Gastrocnemius medialis (tissue), 4 donors: ENCODE data around the gene MED27.

Experiments used
- POLR2A ChIP-seq, 2 donors: fragments of 450-650 bp; IDR thresholded peaks; one replicate each; pipeline ENCODE4 v1.6.1; 2017; ENCODE audit warnings: antibody characterized with exemption in 2 of 2, mild to moderate bottlenecking in 2 of 2, moderate library complexity in 2 of 2
- TF ChIP-seq, protein P1 (sequence below), 5 experiments: fragments of 450-650 bp in 3 of 5; fragments of 200-600 bp in 2 of 5; sonication (generic) in 2 of 5; IDR thresholded peaks in 4 of 5; conservative IDR thresholded peaks in 1 of 5; 1 replicate in 4 of 5; 2 replicates in 1 of 5; pipeline ENCODE4 v1.5.1; 2016 to 2019; ENCODE audit warnings: antibody characterized with exemption in 5 of 5, mild to moderate bottlenecking in 3 of 5, moderate library complexity in 3 of 5

DNA sequence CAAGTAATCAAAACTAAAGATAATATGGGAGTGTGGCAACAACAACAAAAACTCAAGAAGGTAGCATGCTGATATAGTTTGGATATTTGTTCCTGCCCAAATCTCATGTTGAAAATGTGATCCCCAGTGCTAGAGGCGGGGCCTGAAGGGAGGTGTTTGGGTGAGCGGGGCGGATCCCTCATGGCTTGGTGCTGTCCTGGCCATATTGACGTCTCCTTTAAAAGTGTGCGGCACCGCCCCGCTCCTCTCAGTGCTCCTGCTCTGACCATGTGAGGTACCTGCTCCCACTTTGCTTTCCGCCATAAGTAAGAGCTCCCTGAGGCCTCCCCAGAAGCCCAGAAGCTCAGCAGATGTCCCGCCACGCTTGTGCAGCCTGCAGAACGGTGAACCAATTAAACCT is 25.6 kb downstream of the MED27 start:
- TF ChIP-seq, protein P1, sequence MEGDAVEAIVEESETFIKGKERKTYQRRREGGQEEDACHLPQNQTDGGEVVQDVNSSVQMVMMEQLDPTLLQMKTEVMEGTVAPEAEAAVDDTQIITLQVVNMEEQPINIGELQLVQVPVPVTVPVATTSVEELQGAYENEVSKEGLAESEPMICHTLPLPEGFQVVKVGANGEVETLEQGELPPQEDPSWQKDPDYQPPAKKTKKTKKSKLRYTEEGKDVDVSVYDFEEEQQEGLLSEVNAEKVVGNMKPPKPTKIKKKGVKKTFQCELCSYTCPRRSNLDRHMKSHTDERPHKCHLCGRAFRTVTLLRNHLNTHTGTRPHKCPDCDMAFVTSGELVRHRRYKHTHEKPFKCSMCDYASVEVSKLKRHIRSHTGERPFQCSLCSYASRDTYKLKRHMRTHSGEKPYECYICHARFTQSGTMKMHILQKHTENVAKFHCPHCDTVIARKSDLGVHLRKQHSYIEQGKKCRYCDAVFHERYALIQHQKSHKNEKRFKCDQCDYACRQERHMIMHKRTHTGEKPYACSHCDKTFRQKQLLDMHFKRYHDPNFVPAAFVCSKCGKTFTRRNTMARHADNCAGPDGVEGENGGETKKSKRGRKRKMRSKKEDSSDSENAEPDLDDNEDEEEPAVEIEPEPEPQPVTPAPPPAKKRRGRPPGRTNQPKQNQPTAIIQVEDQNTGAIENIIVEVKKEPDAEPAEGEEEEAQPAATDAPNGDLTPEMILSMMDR (IDR thresholded peaks at IDR 0.05 in 4 of 5, conservative IDR thresholded peaks at IDR 0.05 in 1 of 5), result no peak
- TF ChIP-seq POLR2A (IDR thresholded peaks at IDR 0.05), result no peak
